Tibial artery (tissue), 4 donors: ENCODE data around the gene KIAA0586.

Source experiments
- DNase-seq, 2 donors: peaks; one replicate each; pipeline ENCODE4 v3.0.0-alpha.2; 2019
- H3K27ac ChIP-seq, 2 donors: fragments of 200-600 bp; sonication (generic) in 1 of 2; 1 replicate in 1 of 2; 2 replicates in 1 of 2; pipeline ENCODE4 v1.5.1; 2018 to 2019; ENCODE audit warnings: mild to moderate bottlenecking in 1 of 2
- H3K27me3 ChIP-seq, 2 donors: fragments of 200-600 bp; sonication (generic) in 1 of 2; one replicate each; pipeline versions ENCODE4 v1.5.1 to v1.6.0; 2016 to 2019
- H3K36me3 ChIP-seq, 3 donors: fragments of 200-600 bp; sonication (generic) in 2 of 3; one replicate each; pipeline ENCODE4 v1.5.1; 2016 to 2019; ENCODE audit warnings: mild to moderate bottlenecking in 2 of 3
- H3K4me1 ChIP-seq, 4 donors: fragments of 200-600 bp; sonication (generic) in 2 of 4; 1 replicate in 3 of 4; 2 replicates in 1 of 4; pipeline ENCODE4 v1.5.1; 2016 to 2019
- H3K4me3 ChIP-seq, 2 donors: fragments of 200-600 bp; sonication (generic) in 1 of 2; 1 replicate in 1 of 2; 2 replicates in 1 of 2; pipeline ENCODE4 v1.5.1; 2018 to 2019; ENCODE audit warnings: mild to moderate bottlenecking in 2 of 2
- H3K9me3 ChIP-seq, 3 donors: fragments of 200-600 bp; sonication (generic) in 1 of 3; one replicate each; pipeline ENCODE4 v1.5.1; 2016 to 2019
- intact Hi-C: fragments of 100-400 bp; cut with DNase I; formaldehyde crosslinking; loops from one replicate; pipeline ENCODE4 v1.15.0; 2023; ENCODE audit warnings: low total_unique reads
- TF ChIP-seq, protein P1 (sequence below), 2 experiments: fragments of 200-600 bp in 1 of 2; fragments of 450-650 bp in 1 of 2; IDR thresholded peaks; one replicate each; pipeline ENCODE4 v1.5.1; 2017 to 2019; ENCODE audit warnings: antibody characterized with exemption in 2 of 2, mild to moderate bottlenecking in 1 of 2, moderate library complexity in 1 of 2

KIAA0586 gene

DNA sequence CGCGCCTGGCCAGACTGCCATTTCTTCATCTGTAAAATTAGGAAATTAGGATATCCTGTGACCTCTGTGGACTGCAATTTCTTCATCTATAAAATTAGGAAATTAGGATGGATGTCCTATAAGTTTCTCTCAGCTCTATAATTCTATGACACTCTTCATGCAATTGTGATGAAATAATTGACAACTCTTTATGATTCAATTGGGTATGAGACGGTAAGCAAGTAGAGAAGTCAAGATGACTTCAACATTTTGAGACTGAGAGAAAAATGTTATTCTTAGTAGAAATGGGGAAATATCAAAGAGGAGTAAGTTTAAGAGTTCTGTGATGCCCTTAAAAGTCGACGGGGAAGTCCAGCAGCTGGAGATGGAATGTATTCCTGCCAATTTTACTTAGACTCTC lies 12.0 kb downstream of the KIAA0586 start:
- Histone ChIP-seq H3K4me3 (no peak overlapping the region), H3K27me3 (no peaks in the 10 kb centered on the region), H3K27ac (no peak overlapping the region), H3K4me1 (no peaks in the 10 kb centered on the region), H3K36me3 (peaks cover 32 to 84% (median 39%) of the 10 kb centered on the region in 3 donors), H3K9me3 (no peaks in the 10 kb centered on the region)
- intact Hi-C loops: no loop called here
- DNase-seq: no peak
- TF ChIP-seq, protein P1, sequence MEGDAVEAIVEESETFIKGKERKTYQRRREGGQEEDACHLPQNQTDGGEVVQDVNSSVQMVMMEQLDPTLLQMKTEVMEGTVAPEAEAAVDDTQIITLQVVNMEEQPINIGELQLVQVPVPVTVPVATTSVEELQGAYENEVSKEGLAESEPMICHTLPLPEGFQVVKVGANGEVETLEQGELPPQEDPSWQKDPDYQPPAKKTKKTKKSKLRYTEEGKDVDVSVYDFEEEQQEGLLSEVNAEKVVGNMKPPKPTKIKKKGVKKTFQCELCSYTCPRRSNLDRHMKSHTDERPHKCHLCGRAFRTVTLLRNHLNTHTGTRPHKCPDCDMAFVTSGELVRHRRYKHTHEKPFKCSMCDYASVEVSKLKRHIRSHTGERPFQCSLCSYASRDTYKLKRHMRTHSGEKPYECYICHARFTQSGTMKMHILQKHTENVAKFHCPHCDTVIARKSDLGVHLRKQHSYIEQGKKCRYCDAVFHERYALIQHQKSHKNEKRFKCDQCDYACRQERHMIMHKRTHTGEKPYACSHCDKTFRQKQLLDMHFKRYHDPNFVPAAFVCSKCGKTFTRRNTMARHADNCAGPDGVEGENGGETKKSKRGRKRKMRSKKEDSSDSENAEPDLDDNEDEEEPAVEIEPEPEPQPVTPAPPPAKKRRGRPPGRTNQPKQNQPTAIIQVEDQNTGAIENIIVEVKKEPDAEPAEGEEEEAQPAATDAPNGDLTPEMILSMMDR (IDR thresholded peaks at IDR 0.05): no peak

DNA sequence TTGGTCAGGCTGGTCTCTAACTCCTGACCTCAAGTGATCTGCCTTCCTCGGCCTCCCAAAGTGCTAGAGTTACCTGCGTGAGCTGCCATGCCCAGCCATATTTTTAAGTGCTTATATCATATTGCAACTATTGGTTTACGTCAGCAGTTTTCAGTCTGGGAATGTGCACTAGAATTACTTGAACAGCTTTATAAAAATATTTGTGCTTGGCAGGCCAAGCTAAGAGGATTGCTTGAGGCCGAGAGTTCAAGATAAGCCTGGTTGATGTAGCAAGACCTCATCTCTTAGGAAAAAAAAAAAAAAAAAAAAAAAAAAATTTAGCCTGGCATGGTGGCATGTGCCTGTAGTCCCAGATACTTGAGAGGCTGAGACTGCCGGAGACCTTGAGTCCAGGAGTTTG lies 17.1 kb downstream of the KIAA0586 start:
- no peak overlapping the region for H3K4me3 ChIP-seq
- H3K4me1 ChIP-seq: no peaks in the 10 kb centered on the region
- intact Hi-C loops: no loop called here
- no peak overlapping the region for H3K27ac ChIP-seq
- peaks cover 23 to 76% (median 42%) of the 10 kb centered on the region in 3 donors for H3K36me3 ChIP-seq
- TF ChIP-seq, protein P1 (IDR thresholded peaks at IDR 0.05): no peak
- H3K9me3 ChIP-seq: no peaks in the 10 kb centered on the region
- no peaks in the 10 kb centered on the region for H3K27me3 ChIP-seq
- DNase-seq: no peak

DNA sequence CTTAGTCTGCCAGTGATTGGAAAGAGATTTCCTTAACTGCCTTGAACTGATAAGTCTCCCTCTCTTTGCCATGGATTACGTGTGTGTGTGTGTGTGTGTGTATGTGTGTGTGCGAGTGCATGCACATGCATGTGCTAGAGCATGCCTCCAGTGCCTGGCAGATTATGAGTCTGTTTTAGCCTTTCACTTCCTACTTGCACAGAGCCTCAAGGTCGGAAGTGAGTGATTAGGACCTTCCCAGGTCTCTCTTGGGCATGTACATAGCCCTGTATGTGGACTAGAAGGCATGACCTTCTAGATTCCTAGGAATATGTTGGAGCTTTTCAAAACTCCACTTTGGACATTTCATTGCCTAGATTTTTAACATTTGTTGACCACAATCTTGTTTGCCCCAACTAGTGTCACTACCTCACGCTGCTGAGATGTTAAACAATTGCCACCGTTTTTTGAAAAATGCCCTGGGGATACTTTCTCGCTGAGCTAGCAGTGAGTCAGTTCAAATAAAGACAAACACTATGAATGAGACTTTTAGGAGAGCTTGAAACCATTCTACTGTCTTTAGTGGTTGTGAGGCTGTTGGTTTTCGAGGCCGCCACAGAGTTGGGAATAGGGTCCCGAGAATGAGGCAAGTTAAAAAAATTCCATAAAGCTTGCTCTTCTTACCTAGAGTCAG lies 28.2 kb downstream of the KIAA0586 start:
- intact Hi-C loops: no loop called here
- Histone ChIP-seq H3K27me3 (no peaks in the 10 kb centered on the region), H3K4me3 (no peak overlapping the region), H3K9me3 (no peaks in the 10 kb centered on the region), H3K27ac (no peak overlapping the region), H3K36me3 (peaks cover 45 to 68% (median 53%) of the 10 kb centered on the region in 3 donors), H3K4me1 (no peaks in the 10 kb centered on the region)
- TF ChIP-seq, protein P1 (IDR thresholded peaks at IDR 0.05): no peak
- no peak for DNase-seq

DNA sequence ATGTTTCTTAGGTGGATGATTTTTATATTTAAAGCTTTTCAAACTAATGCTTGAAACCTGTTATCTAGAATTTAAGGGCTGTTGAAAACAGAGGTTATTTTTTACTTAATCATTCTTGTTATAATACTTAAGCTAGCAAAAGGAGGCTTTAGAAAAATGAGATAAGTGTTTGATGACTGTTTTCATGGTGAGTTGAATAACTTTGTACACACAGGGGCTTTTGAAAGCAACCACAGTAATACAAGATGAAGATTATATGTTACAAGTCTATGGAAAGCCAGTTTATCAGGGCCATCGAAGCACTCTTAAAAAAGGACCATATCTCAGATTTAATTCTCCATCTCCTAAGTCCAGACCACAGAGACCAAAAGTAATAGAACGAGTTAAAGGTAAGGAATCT lies 33.3 kb downstream of the KIAA0586 start:
- no peak for DNase-seq
- H3K4me1 ChIP-seq: no peaks in the 10 kb centered on the region
- H3K27ac ChIP-seq: no peak overlapping the region
- H3K9me3 ChIP-seq: no peaks in the 10 kb centered on the region
- no peak overlapping the region for H3K4me3 ChIP-seq
- TF ChIP-seq, protein P1 (IDR thresholded peaks at IDR 0.05): no peak
- H3K36me3 ChIP-seq: peaks cover 39 to 63% (median 53%) of the 10 kb centered on the region in 3 donors
- intact Hi-C loops: no loop called here
- H3K27me3 ChIP-seq: no peaks in the 10 kb centered on the region

DNA sequence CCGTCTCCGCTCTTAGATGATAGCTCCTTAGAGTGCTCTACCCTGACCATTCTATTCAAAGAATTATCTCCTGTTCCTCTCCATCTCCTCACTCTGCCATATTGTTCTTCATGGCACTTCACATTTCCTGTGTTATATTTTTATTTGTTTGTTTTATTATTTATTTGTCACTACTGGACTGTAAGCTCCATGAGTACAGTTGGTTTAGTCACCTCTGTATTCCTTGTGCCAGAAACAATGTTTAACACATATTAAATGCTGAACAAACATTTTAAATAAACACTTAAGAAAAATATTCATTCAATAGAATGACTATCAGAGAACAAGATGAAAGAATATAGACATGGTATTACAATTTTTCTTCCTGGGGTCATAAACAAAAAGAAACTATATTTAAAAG lies 35.6 kb downstream of the KIAA0586 start:
- Histone ChIP-seq H3K4me3 (no peak overlapping the region), H3K36me3 (peaks cover 39 to 67% (median 52%) of the 10 kb centered on the region in 3 donors), H3K27ac (no peak overlapping the region), H3K9me3 (no peaks in the 10 kb centered on the region), H3K4me1 (no peaks in the 10 kb centered on the region), H3K27me3 (no peaks in the 10 kb centered on the region)
- TF ChIP-seq, protein P1 (IDR thresholded peaks at IDR 0.05): no peak
- DNase-seq: no peak
- intact Hi-C loops: no loop called here
